Neural cell (in vitro differentiated cells): Measurements from ENCODE around the gene NBEA. TPM values are rescaled to one million over a fixed set of nuclear protein-coding genes. Genes with fewer than 3 reads are reported as not detected.

ENCODE experiments used
- H2AFZ ChIP-seq: fragments of 200-600, 300-800 bp; sonication (generic), shearing (Covaris generic); 2 replicates; pipeline ENCODE4 v1.6.0; 2014; ENCODE audit warnings: low read depth, mild to moderate bottlenecking, antibody characterized with exemption, low read length, moderate library complexity
- H3F3A ChIP-seq: fragments of 200-600 bp; shearing (Covaris generic); 2 replicates; pipeline ENCODE4 v1.6.1; 2016; ENCODE audit warnings: mild to moderate bottlenecking, moderate library complexity, mixed read lengths, antibody characterized with exemption, low read length; ENCODE audit not compliant: insufficient read depth, poor library complexity, severe bottlenecking
- H3K27ac ChIP-seq: fragments of 200-600, 300-800 bp; sonication (generic), shearing (Covaris generic); 2 replicates; pipeline ENCODE4 v1.5.1; 2014; ENCODE audit warnings: mild to moderate bottlenecking, low read length, moderate library complexity
- H3K27me3 ChIP-seq: fragments of 300-800, 200-600 bp; sonication (generic), shearing (Covaris generic); 2 replicates; pipeline ENCODE4 v1.6.0; 2014; ENCODE audit warnings: mild to moderate bottlenecking, low read depth, low read length, moderate library complexity; ENCODE audit not compliant: insufficient read depth
- H3K36me3 ChIP-seq: fragments of 300-800, 200-600 bp; sonication (generic), shearing (Covaris generic); 2 replicates; pipeline ENCODE4 v1.5.1; 2014; ENCODE audit warnings: mild to moderate bottlenecking, antibody characterized with exemption, low read length, moderate library complexity; ENCODE audit not compliant: insufficient read depth
- H3K4me2 ChIP-seq: fragments of 300-800, 200-600 bp; sonication (generic), shearing (Covaris generic); 2 replicates; pipeline ENCODE4 v1.6.0; 2014; ENCODE audit warnings: mild to moderate bottlenecking, low read length
- H3K4me3 ChIP-seq: fragments of 300-800, 200-600 bp; sonication (generic), shearing (Covaris generic); 2 replicates; pipeline ENCODE4 v1.5.1; 2014; ENCODE audit warnings: mild to moderate bottlenecking, low read length, moderate library complexity
- H3K79me2 ChIP-seq: fragments of 200-600 bp; shearing (Covaris generic); replicated peaks from 2 replicates; pipeline ENCODE4 v1.6.0; 2014; ENCODE audit warnings: mild to moderate bottlenecking, low read length, moderate library complexity; ENCODE audit not compliant: insufficient read depth
- H3K9ac ChIP-seq: fragments of 300-800, 200-600 bp; sonication (generic), shearing (Covaris generic); 2 replicates; pipeline ENCODE4 v1.6.1; 2016; ENCODE audit warnings: mild to moderate bottlenecking, low read length, mixed read lengths
- H3K9me2 ChIP-seq: fragments of 200-600 bp; shearing (Covaris generic); 2 replicates; pipeline ENCODE4 v1.6.1; 2016; ENCODE audit warnings: mild to moderate bottlenecking, low read length, mixed read lengths; ENCODE audit not compliant: insufficient read depth
- H3K9me3 ChIP-seq: fragments of 200-600, 300-800 bp; sonication (generic), shearing (Covaris generic); 2 replicates; pipeline ENCODE4 v1.6.1; 2016; ENCODE audit warnings: mild to moderate bottlenecking, mixed run types, low read length, moderate library complexity, mixed read lengths
- H4K20me1 ChIP-seq: fragments of 200-600 bp; shearing (Covaris generic); 2 replicates; pipeline ENCODE4 v1.6.1; 2016; ENCODE audit warnings: mild to moderate bottlenecking, mixed run types; ENCODE audit not compliant: insufficient read depth
- CTCF ChIP-seq: fragments of 450-650 bp; IDR thresholded peaks from 2 replicates; pipeline ENCODE4 v1.5.1; 2014; ENCODE audit warnings: antibody characterized with exemption, mild to moderate bottlenecking, moderate library complexity; ENCODE audit not compliant: poor library complexity, severe bottlenecking
- EP300 ChIP-seq: fragments of 450-650 bp; conservative IDR thresholded peaks from 2 replicates; pipeline ENCODE4 v1.6.1; 2014; ENCODE audit warnings: antibody characterized with exemption, mild to moderate bottlenecking, moderate library complexity; ENCODE audit not compliant: poor library complexity, severe bottlenecking
- EZH2 ChIP-seq: fragments of 200-600, 300-800 bp; shearing (Covaris generic), sonication (generic); IDR thresholded peaks from 2 replicates; pipeline ENCODE4 v1.6.1; 2014; ENCODE audit warnings: antibody characterized with exemption, low read length, borderline replicate concordance, mild to moderate bottlenecking; ENCODE audit not compliant: insufficient read depth, poor library complexity, severe bottlenecking
- MXI1 ChIP-seq: fragments of 450-650 bp; conservative IDR thresholded peaks from 2 replicates; pipeline ENCODE4 v1.6.1; 2014; ENCODE audit warnings: antibody characterized with exemption, mild to moderate bottlenecking; ENCODE audit not compliant: poor library complexity, severe bottlenecking
- POLR2AphosphoS5 ChIP-seq: IDR thresholded peaks from 2 replicates; pipeline ENCODE4 v1.6.1; 2012
- RAD21 ChIP-seq: fragments of 450-650 bp; conservative IDR thresholded peaks from 2 replicates; pipeline ENCODE4 v1.6.1; 2014; ENCODE audit warnings: antibody characterized with exemption, mild to moderate bottlenecking, moderate library complexity
- REST ChIP-seq: IDR thresholded peaks from 2 replicates; pipeline ENCODE4 v1.6.1; 2012; ENCODE audit warnings: borderline replicate concordance
- SMC3 ChIP-seq: fragments of 450-650 bp; conservative IDR thresholded peaks from 2 replicates; pipeline ENCODE4 v1.6.1; 2014; ENCODE audit warnings: antibody characterized with exemption, mild to moderate bottlenecking, moderate library complexity; ENCODE audit not compliant: poor library complexity
- TAF1 ChIP-seq: IDR thresholded peaks from 2 replicates; pipeline ENCODE4 v1.6.1; 2012; ENCODE audit warnings: low read depth
- polyA plus RNA-seq: library from polyadenylated mRNA; depleted of rRNA; stranded (reverse); fragments of >200 nt; gene quantifications from 2 replicates; pipeline ENCODE4 v1.2.3, GENCODE V29; 2014

Gene NBEA
- polyA plus RNA-seq, 1 donor from 2014 or later, result 55.8 TPM

DNA sequence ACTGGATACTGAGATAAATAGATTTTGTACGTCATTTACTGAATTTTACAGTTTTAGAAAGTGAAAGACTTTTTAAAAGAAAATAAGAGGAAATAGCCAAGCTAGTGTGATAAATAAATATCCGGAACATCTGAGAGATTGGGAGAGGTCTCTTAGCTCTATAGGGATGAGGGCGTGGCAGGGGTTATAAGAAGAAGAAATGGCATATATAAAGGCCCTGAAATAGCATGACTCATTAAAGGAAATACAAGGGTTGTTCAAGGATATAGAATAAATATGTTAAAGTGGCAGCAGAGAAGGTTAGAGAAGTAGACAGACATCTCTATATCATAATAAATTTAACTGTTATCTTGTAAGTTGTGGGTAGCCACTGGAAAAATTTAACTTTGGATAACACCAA lies 390.1 kb downstream of the NBEA start:
- Histone ChIP-seq H3K4me2 (no peak overlapping the region), H3F3A (no peaks in the 10 kb centered on the region), H3K9me2 (no peaks in the 10 kb centered on the region), H3K79me2 (no peaks in the 10 kb centered on the region), H3K9me3 (peaks cover 4% of the 10 kb centered on the region), H3K27ac (no peak overlapping the region), H3K36me3 (no peaks in the 10 kb centered on the region), H3K27me3 (no peaks in the 10 kb centered on the region), H4K20me1 (no peaks in the 10 kb centered on the region), H3K9ac (no peak overlapping the region), H2AFZ (no peak overlapping the region), H3K4me3 (no peak overlapping the region)
- TF ChIP-seq RAD21, result no peak

GRCh38 chr13:35333157-35333556 lies 391.1 kb downstream of the NBEA start:
- Histone ChIP-seq H3K9me2 (no peaks in the 10 kb centered on the region), H3K27ac (no peak overlapping the region), H3K79me2 (no peaks in the 10 kb centered on the region), H3K9me3 (no peaks in the 10 kb centered on the region), H3F3A (no peaks in the 10 kb centered on the region), H3K4me2 (no peak overlapping the region), H2AFZ (no peak overlapping the region), H3K4me3 (no peak overlapping the region), H3K36me3 (no peaks in the 10 kb centered on the region), H4K20me1 (no peaks in the 10 kb centered on the region), H3K9ac (no peak overlapping the region), H3K27me3 (no peaks in the 10 kb centered on the region)
- TF ChIP-seq TAF1, result no peak
- TF ChIP-seq REST, result no peak
- no peak for TF ChIP-seq MXI1
- TF ChIP-seq POLR2AphosphoS5, result no peak
- no peak for TF ChIP-seq CTCF
- no peak for TF ChIP-seq SMC3
- TF ChIP-seq RAD21, result no peak
- TF ChIP-seq EP300, result no peak
- no peak for TF ChIP-seq EZH2

- Histone ChIP-seq H3K79me2 (no peaks in the 10 kb centered on the region), H2AFZ (no peak overlapping the region), H3K4me2 (no peak overlapping the region), H3K27me3 (no peaks in the 10 kb centered on the region), H3K9ac (no peak overlapping the region), H3K27ac (no peak overlapping the region), H4K20me1 (no peaks in the 10 kb centered on the region), H3K9me3 (no peaks in the 10 kb centered on the region), H3F3A (no peaks in the 10 kb centered on the region), H3K36me3 (no peaks in the 10 kb centered on the region), H3K4me3 (no peak overlapping the region), H3K9me2 (no peaks in the 10 kb centered on the region)
- TF ChIP-seq EP300 (no peak), CTCF (no peak), EZH2 (no peak), RAD21 (no peak), TAF1 (no peak)
These were observed 400.4 kb downstream of the NBEA start for GRCh38 chr13:35342440-35342839.
